Upper lobe of left lung (tissue), 4 donors: ENCODE results near the gene CACNA1A.

Experiments
- EP300 ChIP-seq, 4 donors: sonication (generic); formaldehyde crosslinking; IDR thresholded peaks; one replicate each; pipeline ENCODE4 v1.5.1; 2017; ENCODE audit warnings: antibody characterized with exemption in 4 of 4, control low read depth in 2 of 4
- POLR2A ChIP-seq, 4 donors: fragments of 450-650 bp; IDR thresholded peaks; one replicate each; pipeline ENCODE4 v1.5.1; 2016 to 2017; ENCODE audit warnings: antibody characterized with exemption in 4 of 4, mild to moderate bottlenecking in 2 of 4
- POLR2AphosphoS5 ChIP-seq, 2 donors: sonication (generic); formaldehyde crosslinking; IDR thresholded peaks; one replicate each; pipeline ENCODE4 v1.5.1; 2017; ENCODE audit warnings: antibody characterized with exemption in 2 of 2
- TF ChIP-seq, protein P1 (sequence below), 6 experiments: fragments of 450-650 bp in 4 of 6; fragments of 200-600 bp in 2 of 6; sonication (generic) in 2 of 6; IDR thresholded peaks; one replicate each; pipeline ENCODE4 v1.5.1; 2016 to 2019; ENCODE audit warnings: antibody characterized with exemption in 6 of 6

GRCh38 chr19:13282486-13283065, 223.7 kb downstream of the CACNA1A start:
- TF ChIP-seq, protein P1, sequence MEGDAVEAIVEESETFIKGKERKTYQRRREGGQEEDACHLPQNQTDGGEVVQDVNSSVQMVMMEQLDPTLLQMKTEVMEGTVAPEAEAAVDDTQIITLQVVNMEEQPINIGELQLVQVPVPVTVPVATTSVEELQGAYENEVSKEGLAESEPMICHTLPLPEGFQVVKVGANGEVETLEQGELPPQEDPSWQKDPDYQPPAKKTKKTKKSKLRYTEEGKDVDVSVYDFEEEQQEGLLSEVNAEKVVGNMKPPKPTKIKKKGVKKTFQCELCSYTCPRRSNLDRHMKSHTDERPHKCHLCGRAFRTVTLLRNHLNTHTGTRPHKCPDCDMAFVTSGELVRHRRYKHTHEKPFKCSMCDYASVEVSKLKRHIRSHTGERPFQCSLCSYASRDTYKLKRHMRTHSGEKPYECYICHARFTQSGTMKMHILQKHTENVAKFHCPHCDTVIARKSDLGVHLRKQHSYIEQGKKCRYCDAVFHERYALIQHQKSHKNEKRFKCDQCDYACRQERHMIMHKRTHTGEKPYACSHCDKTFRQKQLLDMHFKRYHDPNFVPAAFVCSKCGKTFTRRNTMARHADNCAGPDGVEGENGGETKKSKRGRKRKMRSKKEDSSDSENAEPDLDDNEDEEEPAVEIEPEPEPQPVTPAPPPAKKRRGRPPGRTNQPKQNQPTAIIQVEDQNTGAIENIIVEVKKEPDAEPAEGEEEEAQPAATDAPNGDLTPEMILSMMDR (IDR thresholded peaks at IDR 0.05): no peak
- no peak for TF ChIP-seq POLR2AphosphoS5 (IDR thresholded peaks at IDR 0.05)
- no peak for TF ChIP-seq POLR2A (IDR thresholded peaks at IDR 0.05)
- TF ChIP-seq EP300 (IDR thresholded peaks at IDR 0.05): no peak
